Transverse colon (tissue), 3 donors: ENCODE measurements around the gene PCBD2.

Experiments
- CTCF ChIP-seq, 5 experiments: fragments of 200-600 bp in 3 of 5; fragments of 450-650 bp in 2 of 5; sonication (generic) in 3 of 5; IDR thresholded peaks; 1 replicate in 2 of 5; 2 replicates in 3 of 5; pipeline ENCODE4 v1.5.1; 2016 to 2017; ENCODE audit warnings: antibody characterized with exemption in 5 of 5, inconsistent platforms in 3 of 5, mild to moderate bottlenecking in 2 of 5, moderate library complexity in 1 of 5
- POLR2A ChIP-seq: fragments of 450-650 bp; IDR thresholded peaks from one replicate; pipeline ENCODE4 v1.6.1; 2016; ENCODE audit warnings: antibody characterized with exemption, mild to moderate bottlenecking, moderate library complexity

GRCh38 chr5:134874831-134875655 lies 29.9 kb upstream of the PCBD2 start:
- TF ChIP-seq CTCF (IDR thresholded peaks at IDR 0.05) (no peak), POLR2A (no peak)
